HG03196 (cell line): ENCODE data around the gene TGFBR3.

Experiments used
- ATAC-seq: cut with Tn5 transposase; IDR thresholded peaks from one replicate; pipeline ENCODE4 v1.9.1; 2021; ENCODE audit not compliant: unreplicated experiment

The TGFBR3 gene

GRCh38 chr1:91718368-91718767 is 167.6 kb downstream of the TGFBR3 start:
- no peak for ATAC-seq

GRCh38 chr1:91717839-91718238 is 168.1 kb downstream of the TGFBR3 start:
- no peak for ATAC-seq

DNA sequence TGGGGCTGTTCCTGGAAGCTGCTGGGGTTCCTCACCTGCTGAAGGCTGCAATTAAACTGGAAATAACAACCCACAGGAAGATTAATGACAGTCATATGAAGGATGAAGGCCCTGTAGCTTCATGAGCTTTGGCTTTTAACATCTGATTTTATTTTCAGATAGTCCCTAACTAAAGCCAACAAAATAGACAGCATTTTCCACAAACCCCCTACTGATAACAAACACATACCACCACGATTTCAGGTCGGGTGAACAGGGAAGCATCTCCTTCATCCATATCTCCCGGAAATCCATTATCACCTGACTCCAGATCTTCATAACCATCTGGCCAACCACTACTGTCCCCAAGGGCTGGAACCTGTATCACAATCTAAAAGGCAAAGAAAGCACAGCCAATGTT is 169.6 kb downstream of the TGFBR3 start:
- no peak for ATAC-seq

DNA sequence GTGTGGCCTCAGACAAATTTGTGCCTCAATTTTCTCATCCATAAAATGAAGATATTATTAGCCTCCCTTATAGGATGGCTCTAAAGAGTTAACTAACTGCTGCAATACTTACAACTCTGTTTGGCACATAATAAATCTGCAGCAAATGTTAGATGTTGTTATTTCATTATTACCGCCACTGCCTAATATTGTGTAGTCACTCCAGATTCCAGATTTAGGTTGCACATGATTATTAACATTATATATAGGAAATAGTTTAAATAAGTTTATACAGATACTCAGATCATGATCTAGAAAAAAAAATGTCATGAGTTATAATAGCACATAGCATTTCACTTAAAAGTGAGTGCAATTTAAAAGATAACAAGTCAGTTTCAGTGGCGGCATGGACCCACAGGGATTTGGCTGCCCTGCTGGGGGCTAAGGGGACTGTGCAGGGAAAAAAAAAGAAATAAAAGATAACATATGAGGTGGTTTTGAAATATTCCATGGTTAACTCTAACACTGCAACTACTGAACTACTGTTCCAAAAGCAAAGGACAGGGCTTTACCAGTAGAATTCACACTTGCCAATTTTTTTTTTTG is 170.4 kb downstream of the TGFBR3 start:
- ATAC-seq, result no peak

DNA sequence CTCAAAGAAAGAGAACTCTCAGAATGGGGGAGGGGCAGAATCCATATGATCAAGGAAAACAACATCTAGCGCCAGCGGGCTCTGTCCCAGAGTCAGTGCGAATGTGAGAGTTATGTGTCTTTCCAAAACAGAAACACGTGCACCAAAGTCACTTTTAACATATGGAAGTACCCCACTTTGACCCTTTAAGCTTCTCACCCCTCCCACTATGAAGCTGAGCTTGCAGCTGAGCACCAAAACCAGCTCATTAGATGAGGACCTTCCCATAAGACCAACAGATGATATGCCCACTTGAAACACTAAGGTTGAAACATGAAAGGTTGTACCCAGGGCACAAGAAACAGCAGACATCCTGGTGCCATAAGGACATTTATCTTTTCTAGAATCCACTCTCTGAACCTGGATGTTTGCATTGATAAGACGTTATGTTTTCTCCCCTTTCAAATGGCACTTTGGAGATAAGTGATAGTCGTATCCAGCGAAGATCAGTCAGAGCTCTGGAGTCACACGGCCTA is 171.0 kb downstream of the TGFBR3 start:
- ATAC-seq, result no peak

DNA sequence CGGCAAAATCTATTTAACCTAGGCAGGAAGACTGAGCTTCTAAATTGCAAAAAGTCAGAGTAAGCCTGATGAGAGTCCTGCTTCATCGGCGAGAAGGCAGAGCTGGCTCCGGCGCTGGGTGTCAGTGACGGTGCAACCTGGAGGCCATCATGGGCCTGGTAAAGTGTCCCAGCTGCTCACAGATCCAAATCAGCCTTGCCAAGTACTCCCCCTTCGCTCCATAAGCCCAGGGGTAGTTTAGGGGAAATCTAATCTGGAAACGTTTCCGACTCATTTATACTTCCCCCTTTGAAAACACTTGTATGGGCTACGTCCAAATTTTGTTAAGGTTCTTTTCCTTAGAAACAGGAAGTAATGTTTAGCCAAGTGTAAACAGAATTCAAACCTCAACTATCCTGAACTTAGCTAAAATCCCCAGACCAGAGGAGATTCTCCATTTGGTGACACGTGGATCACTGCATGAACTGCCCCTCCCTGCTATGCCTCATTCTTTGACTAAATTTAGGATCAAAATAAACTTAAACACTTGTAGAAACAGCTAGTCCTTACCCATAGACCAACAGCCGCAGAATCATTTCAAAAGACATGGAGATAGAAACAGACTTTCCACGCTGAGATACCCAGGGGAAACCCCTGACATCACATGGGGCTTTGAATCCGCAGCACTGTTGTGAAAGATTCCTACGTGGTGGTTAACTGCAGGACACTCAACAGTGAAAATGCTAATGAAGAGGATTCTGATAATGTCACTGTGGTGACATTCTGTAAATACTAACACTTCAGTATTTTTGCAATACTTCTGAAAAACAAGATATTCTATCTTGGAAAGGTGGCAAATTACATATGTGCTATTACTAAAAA is 172.7 kb downstream of the TGFBR3 start:
- no peak for ATAC-seq

GRCh38 chr1:91712393-91712792 is 173.6 kb downstream of the TGFBR3 start:
- ATAC-seq, result no peak

GRCh38 chr1:91711504-91712247 is 174.3 kb downstream of the TGFBR3 start:
- ATAC-seq, result no peak

DNA sequence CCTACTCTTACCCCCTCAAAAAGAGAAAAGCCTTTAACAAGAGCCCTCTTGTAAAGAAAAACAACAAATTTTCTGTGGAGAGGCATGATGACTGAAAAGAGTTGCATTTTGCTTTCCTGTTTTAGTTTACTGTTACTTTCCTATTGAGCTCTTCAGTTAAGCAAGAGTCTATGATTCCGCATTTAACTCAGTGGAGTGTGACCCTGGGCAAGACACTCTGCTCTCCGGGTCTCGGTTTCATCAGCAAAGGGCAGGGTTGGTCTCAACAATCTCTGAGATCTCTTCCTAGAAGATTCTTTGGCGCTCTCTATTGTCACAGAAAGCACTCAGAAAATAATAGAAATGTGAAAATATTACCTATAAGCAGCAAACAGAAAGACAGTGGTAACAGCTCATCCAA is 175.7 kb downstream of the TGFBR3 start:
- ATAC-seq, result no peak

DNA sequence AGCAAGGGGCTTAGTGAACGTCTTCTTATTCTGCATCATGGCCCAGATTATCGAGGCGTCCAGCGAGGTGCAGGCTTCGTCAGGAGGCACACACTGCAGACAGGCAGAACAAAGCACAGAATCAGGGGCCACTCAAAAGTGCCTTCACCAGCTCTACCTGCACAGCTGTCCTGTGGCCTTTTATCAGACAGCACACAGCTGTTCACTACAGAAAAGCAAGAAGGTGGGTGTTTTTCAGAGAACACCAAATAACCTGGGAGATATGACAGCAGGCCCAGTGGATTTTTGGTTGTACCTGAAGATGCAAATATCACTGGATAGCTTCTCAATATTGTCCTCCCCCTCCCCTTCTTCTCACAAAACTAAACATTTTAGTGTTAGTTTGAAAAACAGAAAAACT is 177.3 kb downstream of the TGFBR3 start:
- no peak for ATAC-seq

DNA sequence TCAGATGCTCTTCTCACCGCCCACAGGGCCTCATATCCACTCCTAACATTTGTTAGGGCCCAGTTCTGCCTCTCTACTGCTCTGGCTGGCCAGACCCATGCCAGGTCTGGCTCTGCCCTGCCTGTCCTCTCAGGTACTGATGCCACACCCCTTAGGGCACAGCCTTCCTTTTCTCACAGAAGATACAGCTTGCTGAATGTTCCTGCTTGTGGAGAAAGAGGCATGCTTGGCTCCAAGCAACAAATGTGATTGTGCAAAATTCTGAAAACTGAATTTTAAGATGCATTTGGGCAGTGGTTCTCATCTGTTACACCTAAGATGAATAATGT is 178.1 kb downstream of the TGFBR3 start:
- ATAC-seq, result no peak

- no peak for ATAC-seq
These were observed 178.6 kb downstream of the TGFBR3 start for GRCh38 chr1:91707114-91707889.

- no peak for ATAC-seq
These were observed 179.6 kb downstream of the TGFBR3 start for GRCh38 chr1:91706140-91706957.

DNA sequence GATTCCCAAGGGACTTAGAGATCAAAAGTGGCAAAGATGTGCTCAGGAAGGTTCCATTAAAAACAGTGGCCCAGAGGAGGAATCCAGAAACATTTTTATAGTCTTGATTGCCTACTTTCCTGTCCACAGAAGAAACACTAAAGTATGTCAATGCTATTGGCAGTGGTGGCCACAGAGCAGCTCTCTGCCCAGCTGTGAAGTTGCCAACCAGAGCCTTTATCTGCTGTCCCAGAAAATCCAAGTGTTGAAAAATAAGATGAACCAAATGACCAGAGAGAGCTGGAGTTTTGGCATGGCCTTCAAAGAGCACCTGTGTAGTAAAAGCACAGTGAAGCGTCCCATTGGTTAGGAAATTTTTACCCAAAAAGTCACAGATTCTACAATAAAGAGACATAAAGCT is 181.2 kb downstream of the TGFBR3 start:
- ATAC-seq, result no peak

DNA sequence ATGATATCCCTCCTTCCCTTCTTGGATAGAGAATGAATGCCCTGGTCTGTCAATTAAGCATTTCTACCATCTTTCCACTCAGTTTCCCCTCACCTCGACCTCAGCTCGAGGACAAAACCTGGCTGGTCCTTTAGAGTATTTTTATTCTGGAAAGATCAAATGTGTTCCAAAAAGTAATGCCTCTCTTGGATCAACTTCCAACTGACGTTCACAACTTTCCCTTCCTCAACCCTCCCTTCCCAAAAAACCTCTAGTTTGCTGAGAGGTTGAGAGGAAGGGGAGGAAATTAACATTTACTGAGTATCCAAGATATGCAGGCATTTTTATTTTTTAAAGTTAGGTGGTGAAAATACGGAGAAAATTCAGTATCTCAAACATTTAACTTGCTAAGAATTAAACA is 182.9 kb downstream of the TGFBR3 start:
- no peak for ATAC-seq

GRCh38 chr1:91701472-91701869 is 184.5 kb downstream of the TGFBR3 start:
- ATAC-seq, result no peak

GRCh38 chr1:91700771-91701471 is 185.0 kb downstream of the TGFBR3 start:
- ATAC-seq, result no peak

DNA sequence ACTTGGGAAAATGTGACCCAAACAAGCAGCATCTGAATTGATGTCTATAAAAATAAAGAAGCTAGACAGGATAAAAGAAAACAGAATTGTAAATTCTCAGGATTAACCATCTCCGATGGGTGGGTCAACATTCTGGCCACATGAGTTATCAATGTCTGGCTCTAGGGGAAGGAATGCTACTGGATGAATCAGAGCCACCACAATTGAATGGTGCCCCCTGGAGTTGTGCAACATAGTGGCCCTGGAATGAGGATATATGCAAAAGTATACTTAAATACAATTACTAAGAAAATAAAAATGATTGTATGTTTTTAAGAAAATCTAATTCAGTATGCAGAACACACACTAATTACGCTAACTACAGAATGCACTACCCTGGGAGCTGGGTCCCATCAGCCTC is 185.6 kb downstream of the TGFBR3 start:
- ATAC-seq, result no peak

DNA sequence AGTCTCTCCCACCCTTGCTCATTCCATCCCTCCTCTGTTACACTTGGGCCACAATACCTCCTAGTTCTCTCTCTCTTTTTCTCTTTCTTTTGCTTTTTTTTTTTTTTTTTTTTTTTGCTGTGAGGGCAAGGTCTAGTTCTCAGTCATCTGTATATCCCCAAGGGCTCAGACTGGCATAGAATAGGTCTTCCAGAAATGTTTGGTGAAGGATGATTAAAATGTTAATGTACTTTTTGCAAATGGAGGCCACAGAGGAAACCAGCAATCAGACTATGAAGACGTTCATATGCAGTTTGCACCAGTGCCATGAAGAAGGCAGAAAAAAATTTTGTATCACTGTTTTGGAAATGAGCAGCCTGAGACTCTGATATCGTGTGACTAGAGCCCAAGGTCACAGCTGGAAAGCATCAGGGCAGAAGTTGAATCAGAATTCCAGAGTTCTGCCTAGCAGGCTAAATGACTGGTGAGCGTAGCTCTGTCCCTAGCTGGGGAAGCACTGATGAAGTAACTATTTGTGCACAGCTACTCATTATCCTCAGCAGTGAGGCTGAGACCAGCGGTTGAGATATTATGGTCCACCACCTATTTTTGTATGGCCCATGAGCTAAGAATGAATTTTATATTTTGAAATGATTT is 186.5 kb downstream of the TGFBR3 start:
- ATAC-seq, result no peak
